ENCODE measurements around the gene GBP6.
"Not testable (repeated sequence)": the region's sequence is repeated elsewhere in the genome, so short reads cannot be mapped to it uniquely, and the experiment has no call there.

Gene GBP6

GRCh38 chr1:89363638-89364536 lies at the start of gene GBP6:
TSS of gene GBP6 (plus strand) at chr1:89364059. CDS start at chr1:89368552, 4,493 bp downstream.
- H3K4me1 Mint-ChIP-seq: no peaks in the 10 kb centered on the region
- no peaks in the 10 kb centered on the region for H3K9me3 Mint-ChIP-seq
- ATAC-seq (ENCODE audit: low read depth) (no peak), DNase-seq (ENCODE audit: low spot score in 2 of 2) (no peak)
- H3K27me3 Mint-ChIP-seq: no peaks in the 10 kb centered on the region
- no peak within 1 kb of the TSS for H3K4me3 Mint-ChIP-seq
- H3K27ac Mint-ChIP-seq: no peak within 1 kb of the TSS
- no peaks in the 10 kb centered on the region for H3K36me3 Mint-ChIP-seq

- Mint-ChIP-seq H3K27ac (no peak overlapping the region), H3K27me3 (peaks cover 8% of the 10 kb centered on the region), H3K36me3 (peaks cover 6% of the 10 kb centered on the region), H3K4me3 (no peak overlapping the region), H3K4me1 (no peaks in the 10 kb centered on the region), H3K9me3 (peaks cover 8% of the 10 kb centered on the region)
- no peak for ATAC-seq (ENCODE audit: low read depth)
- no peak for DNase-seq (ENCODE audit: low spot score in 2 of 2)
These were observed 41.5 kb upstream of the GBP6 start for GRCh38 chr1:89322402-89322801.

- Mint-ChIP-seq H3K27ac (no peak overlapping the region), H3K9me3 (no peaks in the 10 kb centered on the region), H3K4me1 (no peaks in the 10 kb centered on the region), H3K36me3 (peaks cover 2% of the 10 kb centered on the region), H3K27me3 (no peaks in the 10 kb centered on the region), H3K4me3 (no peak overlapping the region)
- DNase-seq (ENCODE audit: low spot score in 2 of 2): no peak
- ATAC-seq (ENCODE audit: low read depth): no peak
These were observed 32.0 kb upstream of the GBP6 start for GRCh38 chr1:89331890-89332289.

- H3K4me1 Mint-ChIP-seq: no peaks in the 10 kb centered on the region
- no peak for DNase-seq (ENCODE audit: low spot score in 2 of 2)
- no peak for ATAC-seq (ENCODE audit: low read depth)
- no peaks in the 10 kb centered on the region for H3K27me3 Mint-ChIP-seq
- H3K4me3 Mint-ChIP-seq: no peak overlapping the region
- H3K36me3 Mint-ChIP-seq: peaks cover 2% of the 10 kb centered on the region
- H3K27ac Mint-ChIP-seq: no peak overlapping the region
- H3K9me3 Mint-ChIP-seq: no peaks in the 10 kb centered on the region
These were observed 31.4 kb upstream of the GBP6 start for GRCh38 chr1:89332461-89332860.

- no peaks in the 10 kb centered on the region for H3K4me1 Mint-ChIP-seq
- no peaks in the 10 kb centered on the region for H3K9me3 Mint-ChIP-seq
- H3K36me3 Mint-ChIP-seq: peaks cover 2% of the 10 kb centered on the region
- H3K27me3 Mint-ChIP-seq: no peaks in the 10 kb centered on the region
- ATAC-seq (ENCODE audit: low read depth) (no peak), DNase-seq (ENCODE audit: low spot score in 2 of 2) (no peak)
- H3K4me3 Mint-ChIP-seq: no peak overlapping the region
- no peak overlapping the region for H3K27ac Mint-ChIP-seq
These were observed 28.4 kb upstream of the GBP6 start for GRCh38 chr1:89335486-89335885.

- Mint-ChIP-seq H3K4me1 (no peaks in the 10 kb centered on the region), H3K27ac (no peak overlapping the region), H3K36me3 (peaks cover 2% of the 10 kb centered on the region), H3K9me3 (no peaks in the 10 kb centered on the region), H3K27me3 (no peaks in the 10 kb centered on the region), H3K4me3 (no peak overlapping the region)
- DNase-seq (ENCODE audit: low spot score in 2 of 2): no peak
- ATAC-seq (ENCODE audit: low read depth): no peak
These were observed 26.0 kb upstream of the GBP6 start for GRCh38 chr1:89337903-89338302.

GRCh38 chr1:89339039-89339438 lies 24.8 kb upstream of the GBP6 start:
- Mint-ChIP-seq H3K4me3 (no peak overlapping the region), H3K4me1 (no peaks in the 10 kb centered on the region), H3K27ac (no peak overlapping the region), H3K27me3 (no peaks in the 10 kb centered on the region), H3K9me3 (no peaks in the 10 kb centered on the region), H3K36me3 (peaks cover 2% of the 10 kb centered on the region)
- ATAC-seq (ENCODE audit: low read depth): no peak
- no peak for DNase-seq (ENCODE audit: low spot score in 2 of 2)

GRCh38 chr1:89345479-89345878 lies 18.4 kb upstream of the GBP6 start:
- not testable (repeated sequence) for H3K36me3 Mint-ChIP-seq; ATAC-seq (ENCODE audit: low read depth)

GRCh38 chr1:89347296-89347695 lies 16.6 kb upstream of the GBP6 start:
- H3K4me1 Mint-ChIP-seq: no peaks in the 10 kb centered on the region
- no peak overlapping the region for H3K27ac Mint-ChIP-seq
- H3K27me3 Mint-ChIP-seq: peaks cover 2% of the 10 kb centered on the region
- H3K9me3 Mint-ChIP-seq: peaks cover 3% of the 10 kb centered on the region
- H3K4me3 Mint-ChIP-seq: no peak overlapping the region
- DNase-seq (ENCODE audit: low spot score in 2 of 2): no peak
- H3K36me3 Mint-ChIP-seq: no peaks in the 10 kb centered on the region
- no peak for ATAC-seq (ENCODE audit: low read depth)

More at GRCh38 chr1:89345479-89345878, 18.4 kb upstream of the GBP6 start:
- not testable (repeated sequence) for H3K4me1 Mint-ChIP-seq; H3K27me3 Mint-ChIP-seq; H3K27ac Mint-ChIP-seq; H3K9me3 Mint-ChIP-seq; DNase-seq (ENCODE audit: low spot score in 2 of 2); H3K4me3 Mint-ChIP-seq

GRCh38 chr1:89350298-89350697 lies 13.6 kb upstream of the GBP6 start:
- H3K4me3 Mint-ChIP-seq: no peak overlapping the region
- H3K36me3 Mint-ChIP-seq: no peaks in the 10 kb centered on the region
- DNase-seq (ENCODE audit: low spot score in 2 of 2) (no peak), ATAC-seq (ENCODE audit: low read depth) (no peak)
- peaks cover 2% of the 10 kb centered on the region for H3K4me1 Mint-ChIP-seq
- peaks cover 2% of the 10 kb centered on the region for H3K27me3 Mint-ChIP-seq
- H3K27ac Mint-ChIP-seq: no peak overlapping the region
- no peaks in the 10 kb centered on the region for H3K9me3 Mint-ChIP-seq

- ATAC-seq (ENCODE audit: low read depth): no peak
These were observed 12.1 kb upstream of the GBP6 start for GRCh38 chr1:89351597-89352311.

GRCh38 chr1:89352421-89352820 lies 11.4 kb upstream of the GBP6 start:
- H3K27ac Mint-ChIP-seq: no peak overlapping the region
- no peak overlapping the region for H3K4me3 Mint-ChIP-seq
- ATAC-seq (ENCODE audit: low read depth): no peak
- peaks cover 2% of the 10 kb centered on the region for H3K4me1 Mint-ChIP-seq
- no peaks in the 10 kb centered on the region for H3K9me3 Mint-ChIP-seq
- no peaks in the 10 kb centered on the region for H3K27me3 Mint-ChIP-seq
- DNase-seq (ENCODE audit: low spot score in 2 of 2): no peak
- H3K36me3 Mint-ChIP-seq: no peaks in the 10 kb centered on the region

More at GRCh38 chr1:89351597-89352311, 12.1 kb upstream of the GBP6 start:
- H3K4me3 Mint-ChIP-seq: no peak overlapping the region
- no peaks in the 10 kb centered on the region for H3K27me3 Mint-ChIP-seq
- H3K27ac Mint-ChIP-seq: no peak overlapping the region
- H3K4me1 Mint-ChIP-seq: peaks cover 2% of the 10 kb centered on the region
- H3K9me3 Mint-ChIP-seq: no peaks in the 10 kb centered on the region
- H3K36me3 Mint-ChIP-seq: no peaks in the 10 kb centered on the region
- DNase-seq (ENCODE audit: low spot score in 2 of 2): no peak

GRCh38 chr1:89354205-89354604 lies 9.7 kb upstream of the GBP6 start:
- peaks cover 5% of the 10 kb centered on the region for H3K4me1 Mint-ChIP-seq
- ATAC-seq (ENCODE audit: low read depth): no peak
- no peaks in the 10 kb centered on the region for H3K36me3 Mint-ChIP-seq
- H3K4me3 Mint-ChIP-seq: no peak overlapping the region
- H3K27ac Mint-ChIP-seq: no peak overlapping the region
- H3K9me3 Mint-ChIP-seq: no peaks in the 10 kb centered on the region
- no peaks in the 10 kb centered on the region for H3K27me3 Mint-ChIP-seq
- DNase-seq (ENCODE audit: low spot score in 2 of 2): no peak

GRCh38 chr1:89355056-89355455 lies 8.8 kb upstream of the GBP6 start:
- no peak overlapping the region for H3K4me3 Mint-ChIP-seq
- DNase-seq (ENCODE audit: low spot score in 2 of 2) (no peak), ATAC-seq (ENCODE audit: low read depth) (no peak)
- H3K4me1 Mint-ChIP-seq: peaks cover 5% of the 10 kb centered on the region
- H3K36me3 Mint-ChIP-seq: no peaks in the 10 kb centered on the region
- H3K9me3 Mint-ChIP-seq: no peaks in the 10 kb centered on the region
- no peaks in the 10 kb centered on the region for H3K27me3 Mint-ChIP-seq
- H3K27ac Mint-ChIP-seq: no peak overlapping the region
